HFF-Myc (cell line): ENCODE results near the gene BRD4.

Experiments used
- DNase-seq: peaks from one replicate; pipeline ENCODE4 v3.0.0-alpha.2; 2011; ENCODE audit warnings: low read depth; ENCODE audit errors: extremely low read depth
- H3K4me3 ChIP-seq: replicated peaks from 2 replicates; pipeline ENCODE4 v1.5.1; 2011; ENCODE audit warnings: low read depth, mild to moderate bottlenecking, control low read depth, low read length
- TF ChIP-seq, protein P1 (sequence below): IDR thresholded peaks from 2 replicates; pipeline ENCODE4 v1.5.1; 2012; ENCODE audit warnings: mild to moderate bottlenecking, low read depth, low read length, control low read depth; ENCODE audit errors: missing control alignments

The BRD4 gene

DNA sequence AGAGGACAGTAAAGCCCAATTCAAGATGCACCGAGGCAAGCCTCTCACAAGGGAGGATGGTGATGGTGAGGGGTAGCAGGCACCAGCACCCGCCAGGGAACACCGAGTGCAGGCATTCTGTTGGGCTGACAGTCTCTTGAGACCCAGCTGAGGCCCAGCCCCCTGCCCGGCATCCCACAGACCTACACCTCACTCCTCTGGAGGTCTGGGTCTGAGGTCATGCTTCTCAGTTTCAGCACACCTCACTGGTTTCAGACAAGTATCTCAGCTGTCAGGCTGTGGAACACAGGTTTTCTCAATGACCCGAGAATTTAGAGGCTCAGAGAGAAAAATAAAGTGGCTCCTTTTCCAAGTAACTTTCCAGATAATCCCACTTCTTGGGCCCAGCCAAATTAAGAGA is 72.4 kb downstream of the BRD4 start:
- TF ChIP-seq, protein P1, sequence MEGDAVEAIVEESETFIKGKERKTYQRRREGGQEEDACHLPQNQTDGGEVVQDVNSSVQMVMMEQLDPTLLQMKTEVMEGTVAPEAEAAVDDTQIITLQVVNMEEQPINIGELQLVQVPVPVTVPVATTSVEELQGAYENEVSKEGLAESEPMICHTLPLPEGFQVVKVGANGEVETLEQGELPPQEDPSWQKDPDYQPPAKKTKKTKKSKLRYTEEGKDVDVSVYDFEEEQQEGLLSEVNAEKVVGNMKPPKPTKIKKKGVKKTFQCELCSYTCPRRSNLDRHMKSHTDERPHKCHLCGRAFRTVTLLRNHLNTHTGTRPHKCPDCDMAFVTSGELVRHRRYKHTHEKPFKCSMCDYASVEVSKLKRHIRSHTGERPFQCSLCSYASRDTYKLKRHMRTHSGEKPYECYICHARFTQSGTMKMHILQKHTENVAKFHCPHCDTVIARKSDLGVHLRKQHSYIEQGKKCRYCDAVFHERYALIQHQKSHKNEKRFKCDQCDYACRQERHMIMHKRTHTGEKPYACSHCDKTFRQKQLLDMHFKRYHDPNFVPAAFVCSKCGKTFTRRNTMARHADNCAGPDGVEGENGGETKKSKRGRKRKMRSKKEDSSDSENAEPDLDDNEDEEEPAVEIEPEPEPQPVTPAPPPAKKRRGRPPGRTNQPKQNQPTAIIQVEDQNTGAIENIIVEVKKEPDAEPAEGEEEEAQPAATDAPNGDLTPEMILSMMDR, result no peak
- no peak overlapping the region for H3K4me3 ChIP-seq
- DNase-seq, result no peak

DNA sequence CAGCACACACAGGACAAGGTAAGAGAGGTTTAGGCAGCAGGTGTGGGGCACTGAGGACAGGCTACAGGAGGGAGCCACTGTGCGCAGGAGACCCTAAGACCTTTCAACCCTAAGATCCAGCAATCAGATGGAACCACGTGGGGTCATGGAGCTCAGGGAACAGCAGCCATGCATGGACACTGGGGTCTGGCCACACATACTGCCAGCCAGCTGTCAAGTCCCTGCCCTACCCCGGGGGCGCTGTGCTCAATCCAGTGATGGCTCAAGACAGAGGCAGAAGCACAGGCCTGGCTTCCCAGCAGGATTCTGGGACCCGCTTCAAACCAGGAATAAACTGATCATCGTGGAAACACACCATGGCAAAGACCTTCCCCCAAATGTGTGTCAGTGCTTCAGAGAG is 74.6 kb downstream of the BRD4 start:
- DNase-seq, result no peak
- no peak overlapping the region for H3K4me3 ChIP-seq
- TF ChIP-seq, protein P1, result no peak

DNA sequence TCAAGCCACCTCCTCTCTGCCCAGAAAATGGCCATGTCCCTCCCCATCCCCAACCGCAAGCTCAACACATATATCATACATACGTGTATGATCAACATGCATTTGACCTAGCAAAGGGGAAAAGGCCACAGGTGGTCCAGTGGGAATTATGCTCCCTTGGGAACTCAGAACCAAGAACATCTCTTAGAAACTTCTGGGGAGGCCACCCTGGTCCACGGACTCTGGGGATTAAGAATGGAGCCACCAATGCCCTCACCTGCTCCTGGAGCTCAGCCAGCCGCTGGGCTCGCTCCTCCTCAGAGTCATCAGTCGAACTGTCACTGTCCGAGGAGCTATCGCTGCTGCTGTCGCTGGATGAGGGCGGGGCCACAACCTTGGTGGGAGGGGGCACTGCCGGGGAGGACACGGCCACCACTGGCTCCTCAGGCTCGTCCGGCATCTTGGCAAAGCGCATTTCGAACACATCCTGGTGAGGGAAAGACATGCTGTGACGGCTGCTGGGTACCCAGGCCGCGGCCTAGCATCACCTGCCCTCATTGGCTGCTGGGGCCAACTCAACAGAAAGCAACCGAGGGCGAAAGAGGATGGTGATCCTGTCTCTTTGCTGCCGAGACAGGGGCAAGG is 75.5 kb downstream of the BRD4 start:
- TF ChIP-seq, protein P1, result no peak
- no peak for DNase-seq
- no peak overlapping the region for H3K4me3 ChIP-seq

- TF ChIP-seq, protein P1, result no peak
- DNase-seq, result no peak
- H3K4me3 ChIP-seq, result no peak overlapping the region
Observed at GRCh38 chr19:15255359-15255990, 76.9 kb downstream of the BRD4 start.

DNA sequence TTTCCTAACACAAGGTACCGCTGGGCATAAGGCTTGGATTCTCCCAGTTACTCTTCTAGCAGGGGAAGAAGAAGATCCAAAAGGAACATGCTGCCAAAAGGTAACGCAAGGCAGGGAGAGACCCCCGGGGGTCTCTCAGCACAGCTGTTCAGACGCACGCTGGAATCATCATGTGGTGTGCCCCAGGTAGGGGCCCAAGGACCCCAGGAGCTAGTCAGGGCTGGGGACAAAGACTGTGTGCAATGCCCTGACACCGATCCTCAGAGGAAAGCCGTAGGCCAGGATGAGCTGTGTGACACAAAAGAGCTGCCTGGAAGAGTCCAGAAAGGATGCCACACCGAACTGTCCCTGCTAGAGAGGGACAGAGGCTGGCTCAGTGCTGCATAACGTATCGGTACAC is 77.8 kb downstream of the BRD4 start:
- no peak overlapping the region for H3K4me3 ChIP-seq
- no peak for DNase-seq
- TF ChIP-seq, protein P1, result no peak

DNA sequence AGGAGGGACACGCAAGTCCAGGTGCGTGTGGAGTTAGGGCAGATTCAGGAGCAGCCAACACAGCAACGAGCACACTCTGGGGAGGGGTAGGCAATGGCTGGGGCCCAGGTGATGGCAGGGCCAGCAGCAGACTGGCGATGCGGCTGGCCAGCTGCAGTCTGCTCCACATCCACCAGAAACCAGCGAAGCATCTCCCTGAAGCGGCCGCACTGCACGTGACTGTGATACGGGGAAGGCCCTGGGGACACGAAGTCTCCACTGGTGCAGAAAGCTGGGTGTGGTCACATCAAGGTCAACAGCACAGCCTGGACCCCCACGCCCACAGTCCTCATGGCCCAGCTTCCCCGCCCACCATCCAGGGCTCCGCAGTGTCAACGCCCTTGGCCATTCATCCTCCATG is 78.8 kb downstream of the BRD4 start:
- no peak for DNase-seq
- H3K4me3 ChIP-seq, result no peak overlapping the region
- TF ChIP-seq, protein P1, result no peak

DNA sequence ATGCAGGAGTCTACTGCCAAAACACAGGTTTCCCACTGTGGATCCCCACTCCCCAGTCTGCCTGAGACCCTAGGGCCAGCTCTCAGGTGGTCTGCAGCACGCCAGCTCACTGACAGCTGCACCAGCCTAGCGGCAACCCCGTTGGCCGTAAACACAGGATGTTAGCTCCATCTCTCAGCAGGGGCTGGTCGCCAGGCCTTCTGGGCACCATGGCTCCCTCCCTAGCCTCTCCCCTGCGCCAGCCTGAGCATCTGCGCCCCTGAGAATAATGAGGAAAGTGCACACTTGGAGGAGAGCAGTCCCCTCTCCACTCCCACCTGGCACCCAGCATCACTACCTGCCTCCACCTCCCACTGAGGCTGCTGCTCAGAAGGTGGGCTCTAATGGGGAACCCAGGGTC is 79.3 kb downstream of the BRD4 start:
- no peak overlapping the region for H3K4me3 ChIP-seq
- TF ChIP-seq, protein P1, result no peak
- no peak for DNase-seq
